Measurements from ENCODE around the gene TTC39C.

DNA sequence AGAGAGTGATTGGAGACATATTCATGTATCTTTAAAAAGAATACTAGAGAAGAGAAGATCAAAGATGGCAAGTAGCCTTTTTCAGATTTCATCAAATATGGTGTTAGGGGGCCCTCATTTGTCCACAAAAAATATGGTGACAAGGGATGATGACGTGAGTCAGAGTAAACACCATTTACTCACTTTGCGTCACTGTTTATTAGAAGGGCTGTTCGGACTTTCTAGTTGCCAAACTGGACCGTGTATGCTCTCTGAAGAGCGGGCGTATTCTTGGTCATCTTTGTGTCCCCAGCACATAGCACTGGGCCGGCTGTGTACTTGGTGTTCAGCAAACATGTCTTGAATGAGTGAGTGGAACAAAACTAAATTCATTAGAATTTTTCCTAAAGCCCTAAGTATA is 37.5 kb downstream of the TTC39C start:
- TF ChIP-seq POLR2A (IDR thresholded peaks at IDR 0.05) = no peak
- TF ChIP-seq, protein P1, sequence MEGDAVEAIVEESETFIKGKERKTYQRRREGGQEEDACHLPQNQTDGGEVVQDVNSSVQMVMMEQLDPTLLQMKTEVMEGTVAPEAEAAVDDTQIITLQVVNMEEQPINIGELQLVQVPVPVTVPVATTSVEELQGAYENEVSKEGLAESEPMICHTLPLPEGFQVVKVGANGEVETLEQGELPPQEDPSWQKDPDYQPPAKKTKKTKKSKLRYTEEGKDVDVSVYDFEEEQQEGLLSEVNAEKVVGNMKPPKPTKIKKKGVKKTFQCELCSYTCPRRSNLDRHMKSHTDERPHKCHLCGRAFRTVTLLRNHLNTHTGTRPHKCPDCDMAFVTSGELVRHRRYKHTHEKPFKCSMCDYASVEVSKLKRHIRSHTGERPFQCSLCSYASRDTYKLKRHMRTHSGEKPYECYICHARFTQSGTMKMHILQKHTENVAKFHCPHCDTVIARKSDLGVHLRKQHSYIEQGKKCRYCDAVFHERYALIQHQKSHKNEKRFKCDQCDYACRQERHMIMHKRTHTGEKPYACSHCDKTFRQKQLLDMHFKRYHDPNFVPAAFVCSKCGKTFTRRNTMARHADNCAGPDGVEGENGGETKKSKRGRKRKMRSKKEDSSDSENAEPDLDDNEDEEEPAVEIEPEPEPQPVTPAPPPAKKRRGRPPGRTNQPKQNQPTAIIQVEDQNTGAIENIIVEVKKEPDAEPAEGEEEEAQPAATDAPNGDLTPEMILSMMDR (IDR thresholded peaks at IDR 0.05) = no peak
- no peak for TF ChIP-seq POLR2AphosphoS5 (IDR thresholded peaks at IDR 0.05)

Measured in breast epithelium (tissue), 3 donors.